DMS 273 treated with DMSO at 0.1 percent for 48 hours (cell line): ENCODE measurements around the gene RPP25L.

ENCODE experiments used
- DNase-seq: peaks from one replicate; lab custom pipeline; 2025; lab: John Stamatoyannopoulos, UW

The RPP25L gene

GRCh38 chr9:34637356-34638137 lies 25.6 kb upstream of the RPP25L start, which contains the start of gene SIGMAR1:
TSS of gene SIGMAR1 (minus strand) at chr9:34637787. CDS start at chr9:34637697, 90 bp downstream.
- DNase-seq = peak; percentile 76

GRCh38 chr9:34636791-34637355 lies 25.0 kb upstream of the RPP25L start:
- DNase-seq = no peak

- no peak for DNase-seq
These were observed 23.7 kb upstream of the RPP25L start for GRCh38 chr9:34635556-34635955.

- no peak for DNase-seq
These were observed 22.8 kb upstream of the RPP25L start for GRCh38 chr9:34634551-34635248.

- peak; percentile 34 for DNase-seq
These were observed 22.1 kb upstream of the RPP25L start for GRCh38 chr9:34633851-34634550.

GRCh38 chr9:34633166-34633565 lies 21.3 kb upstream of the RPP25L start:
- no peak for DNase-seq

- DNase-seq = no peak
These were observed 18.7 kb upstream of the RPP25L start for GRCh38 chr9:34630402-34631154.

GRCh38 chr9:34629491-34629808 lies 17.6 kb upstream of the RPP25L start:
- DNase-seq = no peak

- DNase-seq = no peak
These were observed 17.0 kb upstream of the RPP25L start, which contains the start of gene ARID3C for GRCh38 chr9:34628656-34629490. TSS of gene ARID3C (minus strand) at chr9:34629066. CDS start at chr9:34628014, 1,052 bp downstream.

- no peak for DNase-seq
These were observed 16.1 kb upstream of the RPP25L start for GRCh38 chr9:34627716-34628655.

- DNase-seq = no peak
These were observed 13.2 kb upstream of the RPP25L start for GRCh38 chr9:34625186-34625486.

GRCh38 chr9:34624475-34625185 lies 12.7 kb upstream of the RPP25L start:
- no peak for DNase-seq

- no peak for DNase-seq
These were observed 11.7 kb upstream of the RPP25L start for GRCh38 chr9:34623374-34624235.

GRCh38 chr9:34620061-34620994 lies 8.4 kb upstream of the RPP25L start, which contains the start of gene DCTN3:
TSS of gene DCTN3 (minus strand) at chr9:34620495. CDS start at chr9:34620464, 31 bp downstream.
- DNase-seq = peak; percentile 89

GRCh38 chr9:34615132-34615531 lies 3.2 kb upstream of the RPP25L start:
- no peak for DNase-seq

- peak; percentile 40 for DNase-seq
These were observed 992 bp upstream of the RPP25L start for GRCh38 chr9:34612788-34613390.
